Stomach (tissue), 9 donors: Measurements from ENCODE around the gene NETO1. TPM values are rescaled to one million over a fixed set of nuclear protein-coding genes. Genes with fewer than 3 reads are reported as not detected.
A peak's percentile ranks its signal among the peaks of the same experiment; 100 is the strongest.

Experiments used
- DNase-seq, 2 donors: peaks; one replicate each; pipeline versions ENCODE4 v3.0.0 to v3.0.0-alpha.2; 2013 to 2019
- H3K27ac ChIP-seq, 5 donors: fragments of 200-600 bp in 4 of 5; sonication (generic) in 4 of 5; one replicate each; pipeline ENCODE4 v1.5.1; 2013 to 2019; ENCODE audit warnings: mild to moderate bottlenecking in 1 of 5, moderate library complexity in 1 of 5
- H3K27me3 ChIP-seq, 3 donors: fragments of 200-600 bp; sonication (generic); one replicate each; pipeline ENCODE4 v1.5.1; 2017 to 2019; ENCODE audit warnings: mixed run types in 1 of 3
- H3K36me3 ChIP-seq, 4 donors: fragments of 200-600 bp; sonication (generic); 1 replicate in 3 of 4; 2 replicates in 1 of 4; pipeline ENCODE4 v1.5.1; 2016 to 2019
- H3K4me1 ChIP-seq, 4 donors: fragments of 200-600 bp; sonication (generic); one replicate each; pipeline ENCODE4 v1.5.1; 2016 to 2019
- H3K4me3 ChIP-seq, 4 donors: fragments of 200-600 bp; sonication (generic) in 3 of 4; one replicate each; pipeline ENCODE4 v1.5.1; 2016 to 2019; ENCODE audit warnings: mild to moderate bottlenecking in 1 of 4
- H3K9me3 ChIP-seq, 4 donors: fragments of 200-600 bp; sonication (generic); one replicate each; pipeline ENCODE4 v1.5.1; 2016 to 2019
- CTCF ChIP-seq, 7 experiments: fragments of 450-650 bp in 4 of 7; fragments of 200-600 bp in 3 of 7; sonication (generic) in 3 of 7; IDR thresholded peaks; one replicate each; pipeline ENCODE4 v1.5.1; 2016 to 2019; ENCODE audit warnings: antibody characterized with exemption in 7 of 7, control low read depth in 2 of 7, mild to moderate bottlenecking in 1 of 7
- EP300 ChIP-seq: sonication (generic); formaldehyde crosslinking; IDR thresholded peaks from one replicate; pipeline ENCODE4 v1.6.1; 2017; ENCODE audit warnings: antibody characterized with exemption
- POLR2A ChIP-seq, 4 donors: fragments of 450-650 bp; IDR thresholded peaks; one replicate each; pipeline ENCODE4 v1.6.1; 2016; ENCODE audit warnings: antibody characterized with exemption in 4 of 4, control low read depth in 2 of 4, mild to moderate bottlenecking in 1 of 4, moderate library complexity in 1 of 4
- POLR2AphosphoS5 ChIP-seq, 3 donors: sonication (generic); formaldehyde crosslinking; IDR thresholded peaks; one replicate each; pipeline ENCODE4 v1.6.1; 2016; ENCODE audit warnings: antibody characterized with exemption in 3 of 3
- WGBS, 5 donors: extraction: QIAGEN DNeasy Blood & Tissue Kit in 3 of 5; methylation state at CpG; one replicate each; pipeline versions ENCODE4 v1.1.5 to v1.1.7; 2013 to 2018; 5-methylcytosine and 5-hydroxymethylcytosine counted together
- intact Hi-C: fragments of 100-400 bp; cut with DNase I; formaldehyde crosslinking; loops from one replicate; pipeline ENCODE4 v1.15.1; 2023; ENCODE audit warnings: low total_unique reads
- polyA plus RNA-seq, 3 donors: library from polyadenylated mRNA; stranded (reverse); fragments of 200-250 nt; gene quantifications; one replicate each; pipeline ENCODE4 v1.2.3, GENCODE V29; 2013
- small RNA-seq, 4 donors: library from RNA; depleted of rRNA; stranded (forward); fragments of <200 nt; gene quantifications; one replicate each; pipeline ENCODE3, GENCODE V24; 2016
- total RNA-seq, 5 donors: library from RNA; depleted of rRNA; stranded (reverse); fragments of >200 nt; gene quantifications; one replicate each; pipeline versions ENCODE4 v1.1.0 to v1.2.3, GENCODE V29; 2014 to 2016
- donor health status: healthy with polysubstance abuse.
- donor health status: Bipolar disorder and iron deficiency.
- donor health status: healthy.

NETO1 gene
- total and polyA plus RNA-seq, 8 donors: 0.06 to 8.8 (median 0.53) TPM; not detected in 2

- no peak for DNase-seq
- intact Hi-C loops: no loop called here
- WGBS, 5 donors: 79 to 88% (median 83%) methylated on average over 4 of the region's 4 CpGs
- Histone ChIP-seq H3K4me3 (no peak overlapping the region), H3K4me1 (no peaks in the 10 kb centered on the region), H3K27ac (no peak overlapping the region), H3K36me3 (no peaks in the 10 kb centered on the region), H3K9me3 (no peaks in the 10 kb centered on the region), H3K27me3 (no peaks in the 10 kb centered on the region)
- no peak for TF ChIP-seq POLR2A (IDR thresholded peaks at IDR 0.05)
- TF ChIP-seq EP300: no peak
- no peak for TF ChIP-seq CTCF (IDR thresholded peaks at IDR 0.05)
- TF ChIP-seq POLR2AphosphoS5 (IDR thresholded peaks at IDR 0.05): no peak
Measured at GRCh38 chr18:72704202-72704601, 163.6 kb downstream of the NETO1 start.

GRCh38 chr18:72700961-72701710 lies 166.7 kb downstream of the NETO1 start:
- no peaks in the 10 kb centered on the region for H3K9me3 ChIP-seq
- H3K27me3 ChIP-seq: no peaks in the 10 kb centered on the region
- DNase-seq: peak in 1 of 2 donors; percentile 23
- WGBS, 5 donors: 3 to 21% (median 8%) methylated on average over 1 of the region's 1 CpG
- no peak for TF ChIP-seq POLR2A (IDR thresholded peaks at IDR 0.05)
- TF ChIP-seq EP300: no peak
- TF ChIP-seq POLR2AphosphoS5 (IDR thresholded peaks at IDR 0.05): no peak
- no peak for TF ChIP-seq CTCF (IDR thresholded peaks at IDR 0.05)
- no peak overlapping the region for H3K4me3 ChIP-seq
- H3K27ac ChIP-seq: no peak overlapping the region
- intact Hi-C loops: no loop called here
- H3K36me3 ChIP-seq: no peaks in the 10 kb centered on the region
- no peaks in the 10 kb centered on the region for H3K4me1 ChIP-seq

- H3K4me1 ChIP-seq: peaks cover 0 to 3% (median under 1%) of the 10 kb centered on the region in 4 donors
- TF ChIP-seq POLR2AphosphoS5 (IDR thresholded peaks at IDR 0.05) (no peak), POLR2A (IDR thresholded peaks at IDR 0.05) (no peak), CTCF (IDR thresholded peaks at IDR 0.05) (no peak), EP300 (no peak)
- H3K27ac ChIP-seq: no peak overlapping the region
- no peak for DNase-seq
- WGBS, 5 donors: 48 to 67% (median 57%) methylated on average over 6 of the region's 6 CpGs
- peaks cover 0 to 1% (median 0%) of the 10 kb centered on the region in 3 donors for H3K27me3 ChIP-seq
- H3K4me3 ChIP-seq: no peak overlapping the region
- no peaks in the 10 kb centered on the region for H3K9me3 ChIP-seq
- intact Hi-C loops: no loop called here
- no peaks in the 10 kb centered on the region for H3K36me3 ChIP-seq
Measured at GRCh38 chr18:72697706-72698105, 170.1 kb downstream of the NETO1 start.

- 19 to 43% (median 33%) methylated on average over 8 of the region's 8 CpGs for WGBS, 5 donors
- DNase-seq: no peak
- no peak overlapping the region for H3K4me3 ChIP-seq
Measured at GRCh38 chr18:72692595-72692994, 175.2 kb downstream of the NETO1 start.

More at GRCh38 chr18:72692595-72692994, 175.2 kb downstream of the NETO1 start:
- intact Hi-C loops: no loop called here
- H3K27ac ChIP-seq: no peak overlapping the region
- no peaks in the 10 kb centered on the region for H3K36me3 ChIP-seq
- H3K4me1 ChIP-seq: peaks cover 0 to 10% (median 2%) of the 10 kb centered on the region in 4 donors
- no peak for TF ChIP-seq POLR2AphosphoS5 (IDR thresholded peaks at IDR 0.05)
- no peak for TF ChIP-seq CTCF (IDR thresholded peaks at IDR 0.05)
- no peak for TF ChIP-seq POLR2A (IDR thresholded peaks at IDR 0.05)
- TF ChIP-seq EP300: no peak
- no peaks in the 10 kb centered on the region for H3K9me3 ChIP-seq
- H3K27me3 ChIP-seq: peaks cover 0 to 4% (median 0%) of the 10 kb centered on the region in 3 donors

Small RNA genes lying within 50 kb of the gene (small RNA-seq; reads per million reads assigned to genes)
- gene MIR548AV (0 reads per million in 4 donors), gene RNA5SP460 (17.6 to 59.0 (median 29.1) reads per million in 4 donors)
